ENCODE data around the gene PDS5B. TPM values are rescaled to one million over a fixed set of nuclear protein-coding genes. Genes with fewer than 3 reads are reported as not detected.

The PDS5B gene
- total RNA-seq, 1 experiment from 2014 or later = 44.3 TPM

- no peak overlapping the region for H3K4me3 Mint-ChIP-seq
- no peaks in the 10 kb centered on the region for H3K9me3 Mint-ChIP-seq
- H3K36me3 Mint-ChIP-seq = no peaks in the 10 kb centered on the region
- ATAC-seq (0 out of 2 replicates have a peak, but pooled peaks have one; percentile 22), DNase-seq (ENCODE audit: low spot score) (no peak)
- no peak overlapping the region for H3K27ac Mint-ChIP-seq
- POLR2A ChIA-PET = no interaction called here
- TF ChIP-seq ZNF317 (CRISPR knock-in tag; IDR thresholded peaks at IDR 0.05; ENCODE audit: borderline replicate concordance, low read depth) (no peak), IRF1 (CRISPR knock-in tag; IDR thresholded peaks at IDR 0.05) (no peak), GRHL2 (CRISPR knock-in tag; IDR thresholded peaks at IDR 0.05; ENCODE audit: insufficient replicate concordance, severe bottlenecking) (no peak), MAX (CRISPR knock-in tag; IDR thresholded peaks at IDR 0.05) (no peak)
- peaks cover 7% of the 10 kb centered on the region for H3K4me1 Mint-ChIP-seq
- CTCF ChIA-PET = interaction anchor here (0.5 to 1.0 kb wide), 2 partner anchors 404 to 590 kb away, joined by 3 to 5 read pairs; no protein-coding TSS in a partner anchor
- no peaks in the 10 kb centered on the region for H3K27me3 Mint-ChIP-seq (ENCODE audit: low read depth)
Observed at GRCh38 chr13:32824061-32824460, 237.8 kb downstream of the PDS5B start.

- CTCF ChIA-PET = interaction anchor here (0.5 to 1.0 kb wide), 2 partner anchors 404 to 589 kb away, joined by 3 to 5 read pairs; no protein-coding TSS in a partner anchor
- H3K9me3 Mint-ChIP-seq = no peaks in the 10 kb centered on the region
- no peak overlapping the region for H3K4me3 Mint-ChIP-seq
- TF ChIP-seq E2F4 (CRISPR knock-in tag; IDR thresholded peaks at IDR 0.05; ENCODE audit: borderline replicate concordance, low read depth) = no peak
- no peak for TF ChIP-seq ZNF532 (CRISPR knock-in tag; IDR thresholded peaks at IDR 0.05; ENCODE audit: borderline replicate concordance)
- TF ChIP-seq USF2 (CRISPR knock-in tag; IDR thresholded peaks at IDR 0.05) = no peak
- no peak for TF ChIP-seq ZMAT4 (CRISPR knock-in tag; IDR thresholded peaks at IDR 0.05)
- DNase-seq (ENCODE audit: low spot score) = no peak
- peaks cover 13% of the 10 kb centered on the region for H3K4me1 Mint-ChIP-seq
- peak; percentile 82 for ATAC-seq
- H3K27me3 Mint-ChIP-seq (ENCODE audit: low read depth) = no peaks in the 10 kb centered on the region
- H3K27ac Mint-ChIP-seq = no peak overlapping the region; the same call in 1 of the 2 replicates
- POLR2A ChIA-PET = no interaction called here
- no peaks in the 10 kb centered on the region for H3K36me3 Mint-ChIP-seq
Observed at GRCh38 chr13:32824675-32825074, 238.4 kb downstream of the PDS5B start.

GRCh38 chr13:32825481-32825880 is 239.2 kb downstream of the PDS5B start:
- no peak for ATAC-seq
- TF ChIP-seq CREM (CRISPR knock-in tag; IDR thresholded peaks at IDR 0.05) = no peak
- TF ChIP-seq TP53 (CRISPR knock-in tag; IDR thresholded peaks at IDR 0.05) = no peak
- TF ChIP-seq ATF3 (CRISPR knock-in tag; conservative IDR thresholded peaks at IDR 0.05) = no peak
- no peak for TF ChIP-seq ZNF317 (CRISPR knock-in tag; IDR thresholded peaks at IDR 0.05; ENCODE audit: borderline replicate concordance, low read depth)
- TF ChIP-seq HMGXB4 (CRISPR knock-in tag; IDR thresholded peaks at IDR 0.05) = no peak
- no peak for TF ChIP-seq FOXJ3 (CRISPR knock-in tag; IDR thresholded peaks at IDR 0.05; ENCODE audit: borderline replicate concordance)
- TF ChIP-seq USF1 (CRISPR knock-in tag; IDR thresholded peaks at IDR 0.05) = no peak
- no peak for TF ChIP-seq ZNF532 (CRISPR knock-in tag; IDR thresholded peaks at IDR 0.05; ENCODE audit: borderline replicate concordance)

More at GRCh38 chr13:32825481-32825880, 239.2 kb downstream of the PDS5B start:
- H3K27me3 Mint-ChIP-seq (ENCODE audit: low read depth) = no peaks in the 10 kb centered on the region
- no peaks in the 10 kb centered on the region for H3K36me3 Mint-ChIP-seq
- peaks cover 20% of the 10 kb centered on the region for H3K4me1 Mint-ChIP-seq
- ChIA-PET POLR2A (no interaction called here), CTCF (no interaction called here)
- H3K4me3 Mint-ChIP-seq = no peak overlapping the region
- H3K9me3 Mint-ChIP-seq = no peaks in the 10 kb centered on the region
- no peak overlapping the region for H3K27ac Mint-ChIP-seq
- no peak for DNase-seq (ENCODE audit: low spot score)
